Upper lobe of left lung (tissue), 4 donors: Measurements from ENCODE around the gene RBFOX2.

Experiments used
- POLR2A ChIP-seq, 4 donors: fragments of 450-650 bp; IDR thresholded peaks; one replicate each; pipeline ENCODE4 v1.5.1; 2016 to 2017; ENCODE audit warnings: antibody characterized with exemption in 4 of 4, mild to moderate bottlenecking in 2 of 4
- POLR2AphosphoS5 ChIP-seq, 2 donors: sonication (generic); formaldehyde crosslinking; IDR thresholded peaks; one replicate each; pipeline ENCODE4 v1.5.1; 2017; ENCODE audit warnings: antibody characterized with exemption in 2 of 2
- TF ChIP-seq, protein P1 (sequence below), 6 experiments: fragments of 450-650 bp in 4 of 6; fragments of 200-600 bp in 2 of 6; sonication (generic) in 2 of 6; IDR thresholded peaks; one replicate each; pipeline ENCODE4 v1.5.1; 2016 to 2019; ENCODE audit warnings: antibody characterized with exemption in 6 of 6

DNA sequence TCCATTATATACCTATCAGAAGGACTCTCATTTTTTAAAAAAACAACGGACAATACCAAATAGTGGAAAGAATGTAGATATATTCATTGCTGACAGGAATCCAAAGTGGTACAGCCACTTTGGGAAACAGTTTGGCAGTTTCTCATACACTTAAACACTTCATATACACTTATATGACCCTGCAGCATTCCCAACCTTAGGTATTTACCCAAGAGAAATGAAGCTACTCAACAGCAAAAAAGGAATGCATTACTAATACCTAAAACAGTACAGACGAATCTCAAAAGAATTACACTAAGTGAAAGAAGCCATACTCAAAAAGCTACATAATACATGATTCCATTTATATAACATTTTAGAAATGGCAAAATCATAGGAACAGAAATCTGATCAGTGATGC is 51.5 kb downstream of the RBFOX2 start:
- TF ChIP-seq POLR2AphosphoS5 (IDR thresholded peaks at IDR 0.05) (no peak), POLR2A (IDR thresholded peaks at IDR 0.05) (no peak)
- TF ChIP-seq, protein P1, sequence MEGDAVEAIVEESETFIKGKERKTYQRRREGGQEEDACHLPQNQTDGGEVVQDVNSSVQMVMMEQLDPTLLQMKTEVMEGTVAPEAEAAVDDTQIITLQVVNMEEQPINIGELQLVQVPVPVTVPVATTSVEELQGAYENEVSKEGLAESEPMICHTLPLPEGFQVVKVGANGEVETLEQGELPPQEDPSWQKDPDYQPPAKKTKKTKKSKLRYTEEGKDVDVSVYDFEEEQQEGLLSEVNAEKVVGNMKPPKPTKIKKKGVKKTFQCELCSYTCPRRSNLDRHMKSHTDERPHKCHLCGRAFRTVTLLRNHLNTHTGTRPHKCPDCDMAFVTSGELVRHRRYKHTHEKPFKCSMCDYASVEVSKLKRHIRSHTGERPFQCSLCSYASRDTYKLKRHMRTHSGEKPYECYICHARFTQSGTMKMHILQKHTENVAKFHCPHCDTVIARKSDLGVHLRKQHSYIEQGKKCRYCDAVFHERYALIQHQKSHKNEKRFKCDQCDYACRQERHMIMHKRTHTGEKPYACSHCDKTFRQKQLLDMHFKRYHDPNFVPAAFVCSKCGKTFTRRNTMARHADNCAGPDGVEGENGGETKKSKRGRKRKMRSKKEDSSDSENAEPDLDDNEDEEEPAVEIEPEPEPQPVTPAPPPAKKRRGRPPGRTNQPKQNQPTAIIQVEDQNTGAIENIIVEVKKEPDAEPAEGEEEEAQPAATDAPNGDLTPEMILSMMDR (IDR thresholded peaks at IDR 0.05), result no peak
